ENCODE results near the gene SPAG16. TPM values are rescaled to one million over a fixed set of nuclear protein-coding genes. Genes with fewer than 3 reads are reported as not detected.

SPAG16 gene
- total and polyA plus RNA-seq, 2 of the 13 experiments (the other 11 are each of a cell fraction or from before 2014, with no cell fraction given): 9.6 to 26.5 TPM

DNA sequence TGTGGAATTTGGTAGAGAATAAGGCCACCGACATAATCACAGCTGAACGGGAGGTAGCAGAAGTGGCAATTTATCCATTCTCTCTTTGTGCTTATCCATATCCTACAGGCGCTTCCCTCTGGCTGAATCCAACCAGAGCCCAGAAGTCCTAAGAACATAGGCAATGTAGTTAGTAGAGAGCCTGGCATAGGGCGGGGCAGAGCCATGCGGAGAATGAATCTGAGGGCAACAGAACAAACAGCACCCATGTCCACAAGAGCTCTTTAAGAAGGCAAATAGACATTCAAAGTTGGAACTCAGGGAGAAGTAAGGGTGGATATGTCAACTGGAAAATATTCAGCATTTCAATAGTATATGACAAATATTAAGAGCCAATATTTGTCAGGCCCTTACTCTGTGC lies 820.7 kb downstream of the SPAG16 start:
- TF ChIP-seq KDM2A (CRISPR knock-in tag; IDR thresholded peaks at IDR 0.05; ENCODE audit: borderline replicate concordance, low read depth): no peak
- no peak for TF ChIP-seq ZFP36L2 (CRISPR knock-in tag; IDR thresholded peaks at IDR 0.05)
- TF ChIP-seq ZNF672 (CRISPR knock-in tag; IDR thresholded peaks at IDR 0.05): no peak
- TF ChIP-seq, protein P1, sequence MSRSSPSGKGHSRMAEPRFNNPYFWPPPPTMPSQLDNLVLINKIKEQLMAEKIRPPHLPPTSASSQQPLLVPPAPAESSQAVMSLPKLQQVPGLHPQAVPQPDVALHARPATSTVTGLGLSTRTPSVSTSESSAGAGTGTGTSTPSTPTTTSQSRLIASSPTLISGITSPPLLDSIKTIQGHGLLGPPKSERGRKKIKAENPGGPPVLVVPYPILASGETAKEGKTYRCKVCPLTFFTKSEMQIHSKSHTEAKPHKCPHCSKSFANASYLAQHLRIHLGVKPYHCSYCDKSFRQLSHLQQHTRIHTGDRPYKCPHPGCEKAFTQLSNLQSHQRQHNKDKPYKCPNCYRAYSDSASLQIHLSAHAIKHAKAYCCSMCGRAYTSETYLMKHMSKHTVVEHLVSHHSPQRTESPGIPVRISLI (CRISPR knock-in tag; IDR thresholded peaks at IDR 0.05; ENCODE audit: borderline replicate concordance): no peak
- no peak for TF ChIP-seq GPBP1L1 (CRISPR knock-in tag; IDR thresholded peaks at IDR 0.05)
- no peak for TF ChIP-seq ZNF180 (CRISPR knock-in tag; IDR thresholded peaks at IDR 0.05; ENCODE audit: borderline replicate concordance, low read depth)
- TF ChIP-seq ZNF841 (CRISPR knock-in tag; IDR thresholded peaks at IDR 0.05; ENCODE audit: borderline replicate concordance): no peak
- Histone ChIP-seq H3K4me3 (replicated peaks in 1 of 3; ENCODE audit: insufficient read depth in 1 of 3, low read depth in 2 of 3, low read length in 3 of 3) (no peak overlapping the region), H3K4me1 (ENCODE audit: insufficient read depth, low read length) (no peaks in the 10 kb centered on the region), H3K27ac (ENCODE audit: extremely low read length, insufficient read depth, low read length) (no peak overlapping the region), H3K9ac (ENCODE audit: insufficient read depth, low read depth, low read length) (no peak overlapping the region), H4K20me1 (ENCODE audit: insufficient read depth, low read length) (no peaks in the 10 kb centered on the region), H2AFZ (ENCODE audit: low read length) (no peak overlapping the region), H3K9me3 (ENCODE audit: low read length) (no peaks in the 10 kb centered on the region), H3K4me2 (ENCODE audit: low read depth, low read length) (no peak overlapping the region), H3K79me2 (ENCODE audit: insufficient read depth, low read length) (no peaks in the 10 kb centered on the region), H3K36me3 (replicated peaks in 1 of 2; ENCODE audit: control insufficient read depth in 1 of 2, insufficient read depth in 2 of 2, low read length in 2 of 2) (no peaks in the 10 kb centered on the region), H3K27me3 (ENCODE audit: control insufficient read depth in 1 of 2, insufficient read depth in 2 of 2, low read length in 2 of 2) (no peaks in the 10 kb centered on the region)
- ChIA-PET CTCF (ENCODE audit: low intra/inter-chr PET ratio, low total read pairs) (no interaction called here), POLR2A (no interaction called here)
- intact Hi-C loops (cut with micrococcal nuclease; ENCODE audit: unreplicated experiment) (no loop called here), in situ Hi-C loops (cut with HindIII; ENCODE audit: extremely low pct_ligation_motif_present, low pct_unique_long_range_greater_than_20kb) (no loop called here)
- no peak for DNase-seq (ENCODE audit: low spot score)
- 50% methylated on average over 5 of the region's 5 CpGs for WGBS (ENCODE audit: low lambda C conversion rate)
- no peak for ATAC-seq
- no TSS peak for BruUV-seq (replicated peaks)
- no peak for FAIRE-seq
